Ovary (tissue), 9 donors: ENCODE measurements around the gene SEC61B. TPM values are rescaled to one million over a fixed set of nuclear protein-coding genes. Genes with fewer than 3 reads are reported as not detected.

ENCODE experiments used
- DNase-seq, 5 donors: peaks; one replicate each; pipeline ENCODE4 v3.0.0-alpha.2; 2019 to 2020
- H3K27ac ChIP-seq, 2 donors: fragments of 200-600 bp; one replicate each; pipeline versions ENCODE4 v1.5.1 to v1.8.0; 2019 to 2022
- H3K27me3 ChIP-seq: fragments of 200-600 bp; one replicate; pipeline ENCODE4 v1.8.0; 2022
- H3K36me3 ChIP-seq: fragments of 200-600 bp; sonication (generic); one replicate; pipeline ENCODE4 v1.5.1; 2019
- H3K4me1 ChIP-seq: one replicate; pipeline ENCODE4 v1.8.1; 2013; ENCODE audit warnings: mild to moderate bottlenecking, moderate library complexity; ENCODE audit not compliant: insufficient read depth
- H3K4me3 ChIP-seq: fragments of 200-600 bp; sonication (generic); one replicate; pipeline ENCODE4 v1.5.1; 2017
- H3K9me3 ChIP-seq, 2 donors: fragments of 200-600 bp in 1 of 2; sonication (generic) in 1 of 2; one replicate each; pipeline versions ENCODE4 v1.5.1 to v1.8.1; 2013 to 2019; ENCODE audit warnings: mild to moderate bottlenecking in 1 of 2, moderate library complexity in 1 of 2
- CTCF ChIP-seq, 3 donors: fragments of 450-650 bp in 2 of 3; fragments of 200-600 bp in 1 of 3; IDR thresholded peaks; one replicate each; pipeline versions ENCODE4 v1.5.1 to v1.8.0; 2016 to 2022; ENCODE audit warnings: antibody characterized with exemption in 3 of 3, mild to moderate bottlenecking in 1 of 3
- EP300 ChIP-seq: sonication (generic); formaldehyde crosslinking; IDR thresholded peaks from one replicate; pipeline ENCODE4 v1.6.1; 2017; ENCODE audit warnings: antibody characterized with exemption
- POLR2A ChIP-seq: fragments of 450-650 bp; IDR thresholded peaks from one replicate; pipeline ENCODE4 v1.6.1; 2017; ENCODE audit warnings: antibody characterized with exemption, mild to moderate bottlenecking, moderate library complexity
- WGBS, 3 donors: extraction: QIAGEN DNeasy Blood & Tissue Kit in 1 of 3; methylation state at CpG; one replicate each; pipeline versions ENCODE4 v1.1.5 to v1.1.7; 2013 to 2017; 5-methylcytosine and 5-hydroxymethylcytosine counted together
- intact Hi-C, 4 donors: fragments of 100-400 bp; cut with DNase I; formaldehyde crosslinking; loops; one replicate each; pipeline versions ENCODE4 v1.11.0 to v1.15.1; 2022 to 2023
- polyA plus RNA-seq, 2 donors: library from polyadenylated mRNA; stranded (reverse); fragments of 200-250 nt in 1 of 2; fragments of 350-450 nt in 1 of 2; fragmentation: Illumina TruSeq in 1 of 2; extraction: RNeasy Lipid Tissue Mini Kit (QIAGEN cat#74804) in 1 of 2; gene quantifications; one replicate each; pipeline ENCODE4 v1.2.3, GENCODE V29; 2013 to 2014
- total RNA-seq, 7 donors: library from RNA; depleted of rRNA in 2 of 7; stranded (reverse); fragments of >200 nt in 2 of 7; fragmentation: NEBNext Ultra II Directional in 3 of 7; extraction: Animal tissue kit (Norgen Biotek cat#: 25700) in 3 of 7; gene quantifications; one replicate each; pipeline versions ENCODE4 v1.1.0 to v1.2.4, GENCODE V29; 2016 to 2023
- donor health status: DM: no; HTN: no; CAD: no; lungs with moderate emphysema.
- donor health status: DM: no; HTN: no; CAD: no.
- donor health status: Bipolar disorder and iron deficiency.
- donor health status: DM: yes; HTN: yes; CAD: no.
- donor health status: DM: no; HTN: no; CAD: no.
- donor health status: DM: yes; HTN: yes; CAD: no.

Gene SEC61B
- total and polyA plus RNA-seq, 9 donors: 80.1 to 196 (median 130) TPM

- H3K9me3 ChIP-seq: no peaks in the 10 kb centered on the region
- DNase-seq: no peak
- TF ChIP-seq CTCF (IDR thresholded peaks at IDR 0.05): no peak
- H3K4me3 ChIP-seq: no peak overlapping the region
- no peaks in the 10 kb centered on the region for H3K27me3 ChIP-seq
- intact Hi-C loops: no loop called here
- WGBS, 3 donors: 90 to 100% (median 96%) methylated on average over 1 of the region's 1 CpG
- no peaks in the 10 kb centered on the region for H3K4me1 ChIP-seq
- H3K27ac ChIP-seq: no peak overlapping the region
- H3K36me3 ChIP-seq: no peaks in the 10 kb centered on the region
Observed at GRCh38 chr9:99211746-99212145, 10.3 kb upstream of the SEC61B start.

GRCh38 chr9:99213197-99213596 is 8.9 kb upstream of the SEC61B start:
- no peak for TF ChIP-seq EP300
- TF ChIP-seq CTCF (IDR thresholded peaks at IDR 0.05): no peak
- Histone ChIP-seq H3K9me3 (no peaks in the 10 kb centered on the region), H3K27ac (no peak overlapping the region), H3K4me3 (no peak overlapping the region), H3K4me1 (no peaks in the 10 kb centered on the region), H3K27me3 (no peaks in the 10 kb centered on the region), H3K36me3 (no peaks in the 10 kb centered on the region)
- DNase-seq: no peak
- intact Hi-C loops: no loop called here
- 89 to 99% (median 95%) methylated on average over 1 of the region's 1 CpG for WGBS, 3 donors

GRCh38 chr9:99216073-99216472 is 6.0 kb upstream of the SEC61B start:
- Histone ChIP-seq H3K4me1 (peaks cover 2% of the 10 kb centered on the region), H3K27me3 (no peaks in the 10 kb centered on the region), H3K4me3 (no peak overlapping the region), H3K27ac (no peak overlapping the region), H3K36me3 (no peaks in the 10 kb centered on the region), H3K9me3 (no peaks in the 10 kb centered on the region)
- DNase-seq: no peak
- WGBS, 3 donors: 95 to 100% (median 100%) methylated on average over 1 of the region's 1 CpG
- no peak for TF ChIP-seq CTCF (IDR thresholded peaks at IDR 0.05)
- no peak for TF ChIP-seq EP300
- no peak for TF ChIP-seq POLR2A
- intact Hi-C loops: no loop called here

- 79 to 81% (median 80%) methylated on average over 4 of the region's 4 CpGs for whole genome bisulfite sequencing, 3 donors
- DNase-seq: no peak
- peaks cover 8% of the 10 kb centered on the region for H3K4me1 ChIP-seq
- no peaks in the 10 kb centered on the region for H3K27me3 ChIP-seq
- H3K36me3 ChIP-seq: no peaks in the 10 kb centered on the region
- H3K27ac ChIP-seq: no peak overlapping the region
- intact Hi-C loops: no loop called here
- no peaks in the 10 kb centered on the region for H3K9me3 ChIP-seq
- H3K4me3 ChIP-seq: peak overlapping the region; percentile 98
- TF ChIP-seq EP300: no peak
- no peak for TF ChIP-seq POLR2A
- no peak for TF ChIP-seq CTCF (IDR thresholded peaks at IDR 0.05)
Observed at GRCh38 chr9:99220011-99220410, 2.1 kb upstream of the SEC61B start.

- no peak for DNase-seq
- Histone ChIP-seq H3K9me3 (no peaks in the 10 kb centered on the region), H3K36me3 (no peaks in the 10 kb centered on the region), H3K27ac (peak overlapping the region; percentile 67 to 95), H3K4me1 (peaks cover 8% of the 10 kb centered on the region), H3K4me3 (peak overlapping the region; percentile 98), H3K27me3 (no peaks in the 10 kb centered on the region)
- 0 to 1% (median 0%) methylated on average over 25 of the region's 25 CpGs for WGBS, 3 donors
- TF ChIP-seq EP300 (no peak), POLR2A (no peak), CTCF (IDR thresholded peaks at IDR 0.05) (no peak)
- intact Hi-C loops: no loop called here
Observed at GRCh38 chr9:99221266-99221620, 839 bp upstream of the SEC61B start.
